Spleen (tissue), 7 donors: Measurements from ENCODE around the gene SLC22A5.

Source experiments
- CTCF ChIP-seq, 11 experiments: fragments of 200-600 bp in 7 of 11; fragments of 450-650 bp in 4 of 11; sonication (generic) in 4 of 11; IDR thresholded peaks in 8 of 11; conservative IDR thresholded peaks in 3 of 11; 1 replicate in 7 of 11; 2 replicates in 4 of 11; pipeline versions ENCODE4 v1.4.0 to v1.8.0; 2016 to 2021; ENCODE audit warnings: antibody characterized with exemption in 11 of 11, inconsistent platforms in 4 of 11, mild to moderate bottlenecking in 1 of 11
- POLR2AphosphoS5 ChIP-seq, 3 donors: sonication (generic); formaldehyde crosslinking; IDR thresholded peaks; one replicate each; pipeline ENCODE4 v1.5.1; 2017; ENCODE audit warnings: antibody characterized with exemption in 3 of 3
- donor health status: DM: no; HTN: no; CAD: no; lungs with moderate emphysema.
- donor health status: DM: no; HTN: no; CAD: no.
- donor health status: DM: no; HTN: no; CAD: no.

- no peak for TF ChIP-seq CTCF (IDR thresholded peaks at IDR 0.05 in 8 of 11, conservative IDR thresholded peaks at IDR 0.05 in 3 of 11)
- no peak for TF ChIP-seq POLR2AphosphoS5 (IDR thresholded peaks at IDR 0.05)
These were observed 7.5 kb downstream of the SLC22A5 start for GRCh38 chr5:132376694-132377641.
